ENCODE results near the gene GNAT3. TPM values are rescaled to one million over a fixed set of nuclear protein-coding genes. Genes with fewer than 3 reads are reported as not detected.

The GNAT3 gene
- total RNA-seq, 1 donor from 2014 or later = not detected

GRCh38 chr7:80485721-80486120, 26.1 kb downstream of the GNAT3 start:
- DNase-seq (ENCODE audit: extremely low spot score in 2 of 2) = no peak
- no peak overlapping the region for H3K27ac ChIP-seq
- intact Hi-C loops (cut with DNase I) = no loop called here
- no peaks in the 10 kb centered on the region for H3K27me3 ChIP-seq
- no peaks in the 10 kb centered on the region for H3K9me3 ChIP-seq
- no peak for TF ChIP-seq POLR2AphosphoS5 (IDR thresholded peaks at IDR 0.05; ENCODE audit: insufficient read depth in 1 of 2, low read depth in 1 of 2)
- no peak for TF ChIP-seq POLR2A (IDR thresholded peaks at IDR 0.05)
- TF ChIP-seq CTCF (IDR thresholded peaks at IDR 0.05) = no peak
- H3K4me3 ChIP-seq = no peak overlapping the region
- peaks cover 15% of the 10 kb centered on the region for H3K4me1 ChIP-seq
- no peaks in the 10 kb centered on the region for H3K36me3 ChIP-seq

- no peak overlapping the region for H3K27ac ChIP-seq
- DNase-seq (ENCODE audit: extremely low spot score in 2 of 2) = no peak
- intact Hi-C loops (cut with DNase I) = no loop called here
- no peaks in the 10 kb centered on the region for H3K27me3 ChIP-seq
- H3K4me3 ChIP-seq = no peak overlapping the region
- no peak for TF ChIP-seq CTCF (IDR thresholded peaks at IDR 0.05)
- TF ChIP-seq POLR2AphosphoS5 (IDR thresholded peaks at IDR 0.05; ENCODE audit: insufficient read depth in 1 of 2, low read depth in 1 of 2) = peak in 1 of 2 donors; percentile 29
- no peak for TF ChIP-seq POLR2A (IDR thresholded peaks at IDR 0.05)
- peaks cover 9% of the 10 kb centered on the region for H3K4me1 ChIP-seq
- no peaks in the 10 kb centered on the region for H3K9me3 ChIP-seq
- no peaks in the 10 kb centered on the region for H3K36me3 ChIP-seq
Measured at GRCh38 chr7:80482950-80483349, 28.9 kb downstream of the GNAT3 start.

GRCh38 chr7:80481196-80481884, 30.5 kb downstream of the GNAT3 start:
- intact Hi-C loops (cut with DNase I) = no loop called here
- DNase-seq (ENCODE audit: extremely low spot score in 2 of 2) = no peak
- Histone ChIP-seq H3K4me1 (peaks cover 9% of the 10 kb centered on the region), H3K4me3 (no peak overlapping the region), H3K9me3 (no peaks in the 10 kb centered on the region), H3K27ac (no peak overlapping the region), H3K36me3 (no peaks in the 10 kb centered on the region), H3K27me3 (no peaks in the 10 kb centered on the region)
- no peak for TF ChIP-seq POLR2A (IDR thresholded peaks at IDR 0.05)
- TF ChIP-seq POLR2AphosphoS5 (IDR thresholded peaks at IDR 0.05; ENCODE audit: insufficient read depth in 1 of 2, low read depth in 1 of 2) = no peak
- TF ChIP-seq CTCF (IDR thresholded peaks at IDR 0.05) = no peak

DNA sequence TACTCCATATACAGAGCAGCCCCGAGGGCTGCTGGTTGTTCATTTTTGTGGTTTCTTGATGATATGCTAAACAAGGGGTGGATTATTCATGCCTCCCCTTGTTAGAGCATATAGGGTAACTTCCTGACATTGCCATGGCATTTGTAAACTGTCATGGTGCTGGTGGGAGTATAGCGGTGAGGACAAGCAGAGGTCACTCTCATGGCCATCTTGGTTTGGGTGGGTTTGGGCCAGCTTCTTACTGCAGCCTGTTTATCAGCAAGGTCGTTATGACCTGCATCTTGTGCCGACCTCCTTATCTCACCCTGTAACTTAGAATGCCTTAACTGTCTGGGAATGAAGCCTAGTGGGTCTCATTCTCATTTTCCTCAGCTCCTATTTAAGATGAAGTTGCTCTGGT, 31.3 kb downstream of the GNAT3 start:
- Histone ChIP-seq H3K4me3 (no peak overlapping the region), H3K9me3 (no peaks in the 10 kb centered on the region), H3K27ac (no peak overlapping the region), H3K4me1 (peaks cover 9% of the 10 kb centered on the region), H3K36me3 (no peaks in the 10 kb centered on the region), H3K27me3 (no peaks in the 10 kb centered on the region)
- TF ChIP-seq POLR2A (IDR thresholded peaks at IDR 0.05) (no peak), CTCF (IDR thresholded peaks at IDR 0.05) (no peak), POLR2AphosphoS5 (IDR thresholded peaks at IDR 0.05; ENCODE audit: insufficient read depth in 1 of 2, low read depth in 1 of 2) (no peak)
- intact Hi-C loops (cut with DNase I) = no loop called here
- DNase-seq (ENCODE audit: extremely low spot score in 2 of 2) = no peak

GRCh38 chr7:80478683-80479082, 33.2 kb downstream of the GNAT3 start:
- no peaks in the 10 kb centered on the region for H3K36me3 ChIP-seq
- intact Hi-C loops (cut with DNase I) = no loop called here
- H3K9me3 ChIP-seq = no peaks in the 10 kb centered on the region
- TF ChIP-seq CTCF (IDR thresholded peaks at IDR 0.05) (no peak), POLR2A (IDR thresholded peaks at IDR 0.05) (no peak), POLR2AphosphoS5 (IDR thresholded peaks at IDR 0.05; ENCODE audit: insufficient read depth in 1 of 2, low read depth in 1 of 2) (no peak)
- H3K27me3 ChIP-seq = no peaks in the 10 kb centered on the region
- no peak overlapping the region for H3K27ac ChIP-seq
- DNase-seq (ENCODE audit: extremely low spot score in 2 of 2) = no peak
- no peak overlapping the region for H3K4me3 ChIP-seq
- H3K4me1 ChIP-seq = peaks cover 9% of the 10 kb centered on the region

Data from vagina (tissue), 2 donors.